ENCODE measurements around the gene THBS1.

THBS1 gene

DNA sequence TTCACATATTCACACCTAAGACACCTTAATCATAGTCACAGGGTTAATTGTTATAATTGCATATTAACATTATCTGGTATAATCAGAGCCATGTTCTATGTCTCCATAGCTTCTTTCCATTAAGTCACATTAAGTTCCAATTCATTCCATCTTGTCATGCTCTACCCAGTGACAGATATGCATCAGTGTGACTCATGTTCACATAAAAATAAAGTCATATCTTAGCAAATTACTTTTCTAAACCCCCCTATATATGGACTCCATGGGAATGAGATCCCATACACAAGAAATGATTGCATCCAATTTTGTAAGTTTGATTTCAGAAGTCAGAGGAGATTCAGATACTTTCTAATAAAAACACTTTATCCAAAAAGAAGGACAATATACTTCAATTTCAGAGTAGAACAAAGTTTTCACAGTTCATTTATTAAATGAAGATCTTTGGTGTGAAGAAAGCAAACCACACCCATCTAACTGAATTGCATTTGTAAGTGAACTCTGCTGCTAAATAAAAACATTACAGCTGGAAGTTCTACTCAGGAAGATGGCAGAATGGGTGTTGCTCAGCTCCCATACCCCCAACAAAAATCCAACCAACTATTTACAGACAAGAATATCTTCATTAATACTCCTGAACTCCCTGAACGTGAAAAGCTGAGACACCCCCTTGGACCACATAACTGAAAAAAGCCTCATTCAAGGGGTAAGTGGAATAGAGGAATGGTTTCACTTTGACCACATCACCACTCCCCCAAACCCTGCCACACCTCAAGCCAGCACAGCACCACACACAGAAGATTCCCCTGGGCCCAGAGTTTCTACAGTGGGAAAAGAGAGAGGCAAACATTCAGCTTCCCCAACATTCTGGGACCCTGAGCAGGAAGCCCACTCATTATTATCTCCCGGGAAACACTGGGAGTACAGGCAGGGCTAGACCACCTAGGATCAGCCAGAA lies 27.6 kb downstream of the THBS1 start:
- no peak for DNase-seq (ENCODE audit: low read depth in 2 of 2)

DNA sequence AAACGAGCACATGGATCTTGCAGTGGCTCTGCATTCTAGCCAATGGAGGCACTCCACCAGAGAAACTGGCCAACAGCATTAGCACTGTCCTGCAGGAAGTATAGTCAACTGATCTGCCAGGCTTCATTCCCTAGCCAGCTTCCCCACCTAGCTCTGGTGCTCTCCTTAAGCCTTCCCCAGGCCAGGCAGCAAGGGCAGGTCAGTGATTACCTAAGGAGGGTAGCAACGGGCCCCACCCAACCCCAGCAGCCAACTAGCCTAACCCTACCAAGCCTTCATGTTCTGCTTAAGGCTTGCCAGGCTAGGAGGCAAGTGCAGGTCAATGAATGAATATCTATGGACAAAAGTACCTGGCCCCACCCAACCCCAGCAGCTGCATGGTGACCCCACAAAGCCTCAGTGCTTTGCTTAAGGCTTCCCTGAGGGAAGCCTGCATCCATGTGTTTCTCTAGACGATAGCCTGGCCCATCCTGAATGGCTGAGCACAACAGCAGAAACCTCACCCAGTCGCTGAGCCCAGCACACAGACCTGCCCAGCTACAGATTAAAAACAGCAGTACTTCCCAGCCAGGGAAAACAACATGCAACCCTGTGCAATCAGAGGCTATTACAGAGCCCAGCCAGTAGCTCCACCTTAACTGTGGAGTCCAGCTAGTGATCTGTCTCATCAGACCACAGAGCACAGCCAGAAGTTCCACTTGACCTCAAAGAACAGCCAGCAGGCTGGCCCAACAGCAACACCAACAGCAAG lies 28.5 kb downstream of the THBS1 start:
- no peak for DNase-seq (ENCODE audit: low read depth in 2 of 2)

DNA sequence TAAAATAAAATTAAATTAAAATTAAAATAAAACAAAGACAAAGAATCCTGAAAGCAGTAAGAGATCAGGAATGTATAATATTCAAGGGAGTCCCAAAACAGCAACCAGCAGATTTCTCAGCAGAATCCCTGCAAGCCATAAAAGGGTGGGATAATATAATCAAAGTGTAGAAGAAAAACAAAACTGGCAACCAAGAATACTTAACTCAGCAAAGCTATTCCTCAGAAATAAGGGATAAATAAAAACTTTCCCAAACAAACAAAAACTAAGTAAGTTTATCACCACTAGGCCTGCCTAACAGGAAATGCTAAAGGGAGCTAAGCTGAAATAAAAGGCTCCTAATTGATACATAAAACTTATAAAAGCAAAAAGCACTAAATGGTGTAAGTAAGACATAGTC lies 29.8 kb downstream of the THBS1 start:
- no peak for DNase-seq (ENCODE audit: low read depth in 2 of 2)

GRCh38 chr15:39613271-39613670 lies 32.4 kb downstream of the THBS1 start:
- DNase-seq (ENCODE audit: low read depth in 2 of 2) = no peak

DNA sequence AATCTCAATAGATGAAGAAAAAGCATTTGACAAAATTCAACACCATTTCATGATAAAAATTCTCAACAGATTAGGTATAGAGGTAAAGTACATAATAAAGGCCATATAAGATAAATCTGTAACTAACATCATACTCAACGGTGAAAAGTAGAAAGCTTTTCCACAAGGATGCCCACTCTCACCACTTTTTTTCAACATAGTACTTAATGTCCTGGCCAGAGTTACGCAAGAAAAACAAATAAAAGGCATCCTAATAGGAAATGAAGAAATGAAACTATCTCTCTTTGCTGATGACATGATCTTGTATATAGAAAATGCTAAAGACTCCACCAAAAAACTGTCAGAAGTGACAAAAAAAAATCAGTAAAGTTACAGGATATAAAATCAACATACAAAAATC lies 33.0 kb downstream of the THBS1 start:
- DNase-seq (ENCODE audit: low read depth in 2 of 2) = no peak

DNA sequence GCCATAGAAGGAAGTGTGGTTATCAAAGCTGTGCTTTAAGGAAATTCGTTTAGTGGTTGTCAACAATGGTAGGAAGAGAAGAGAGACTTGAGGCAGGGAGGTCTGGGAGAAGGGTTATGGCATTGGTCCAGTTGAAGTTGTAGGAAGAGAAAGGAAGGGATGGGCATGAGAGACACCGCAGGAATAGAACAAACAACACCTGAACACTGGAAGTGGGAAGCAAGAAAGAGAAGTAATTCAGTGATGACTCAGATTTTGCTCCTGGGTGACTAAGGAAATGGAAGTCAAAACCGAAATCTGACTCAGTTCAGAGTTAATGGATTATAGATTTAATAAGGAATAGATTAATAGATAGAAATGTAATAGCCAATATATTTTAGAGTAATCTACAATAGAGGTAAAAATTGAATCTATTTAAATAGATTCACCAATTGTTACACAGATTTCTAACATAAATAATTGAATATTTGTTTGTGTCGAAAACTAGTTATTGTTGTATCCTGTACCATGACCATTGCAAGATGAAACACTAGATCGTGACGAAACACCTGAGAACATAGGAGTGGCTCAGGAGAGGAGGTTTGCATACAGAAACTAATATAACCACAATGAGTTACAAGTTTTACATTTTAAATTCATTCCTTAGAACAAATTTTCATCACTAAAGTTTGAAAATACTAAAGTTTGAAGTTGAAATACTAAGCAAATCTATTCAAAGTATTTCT lies 36.0 kb downstream of the THBS1 start:
- DNase-seq (ENCODE audit: low read depth in 2 of 2) = no peak

DNA sequence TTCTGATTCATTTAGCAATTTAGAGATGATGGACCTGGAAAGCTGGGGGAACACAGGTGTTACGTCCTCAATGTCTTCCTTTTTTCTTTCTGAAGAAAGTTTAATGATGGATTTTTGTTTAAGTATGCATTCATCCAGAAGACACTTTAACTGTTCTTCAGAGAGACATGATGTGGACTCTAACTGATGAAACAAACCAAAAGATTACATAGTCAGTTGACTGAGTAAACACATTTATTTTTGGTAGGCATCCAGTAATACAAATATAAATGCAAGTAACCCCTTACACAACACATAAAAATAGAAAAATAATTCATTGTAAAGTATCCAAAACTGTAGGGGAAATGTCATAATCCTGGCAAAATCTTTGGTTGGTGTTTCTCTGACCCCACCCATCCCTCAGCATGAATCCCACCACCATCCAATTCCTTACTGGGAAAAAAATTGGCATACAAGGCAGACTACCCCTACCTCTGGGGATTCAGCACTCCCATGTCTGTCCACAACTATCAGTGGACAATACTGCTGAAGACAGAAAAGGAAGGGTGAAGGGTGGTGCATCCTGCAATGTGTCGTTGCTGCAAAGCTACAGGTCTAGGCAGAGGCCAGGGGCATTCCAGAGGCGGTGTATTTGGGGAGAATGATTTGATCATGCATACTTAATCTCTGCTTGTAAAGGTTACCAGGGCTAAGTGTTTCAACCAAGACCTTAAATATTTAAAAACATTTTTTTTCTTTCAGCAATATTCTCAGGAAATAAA lies 37.4 kb downstream of the THBS1 start:
- DNase-seq (ENCODE audit: low read depth in 2 of 2) = no peak

DNA sequence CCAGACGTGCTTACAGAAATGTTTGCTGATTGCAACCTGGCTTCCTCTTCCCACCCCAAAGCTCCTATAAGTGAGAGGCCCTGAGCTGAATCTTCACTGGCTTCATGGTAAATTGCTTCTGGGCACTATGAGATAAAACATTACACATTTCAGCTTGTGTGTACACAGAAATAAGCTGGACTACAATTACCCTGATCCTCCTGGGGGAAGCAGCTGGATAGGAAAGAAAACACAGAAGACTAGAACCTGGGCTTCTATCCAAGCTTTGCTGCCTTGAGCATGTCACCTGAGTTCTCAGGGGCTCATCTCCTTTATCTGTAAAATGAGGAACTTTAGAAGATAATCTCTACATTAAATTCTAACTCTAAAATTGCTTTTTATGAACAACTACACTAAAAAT lies 40.3 kb downstream of the THBS1 start:
- no peak for DNase-seq (ENCODE audit: low read depth in 2 of 2)

- no peak for DNase-seq (ENCODE audit: low read depth in 2 of 2)
These were observed 41.1 kb downstream of the THBS1 start for GRCh38 chr15:39621976-39622375.

- DNase-seq (ENCODE audit: low read depth in 2 of 2) = no peak
These were observed 42.0 kb downstream of the THBS1 start for GRCh38 chr15:39622660-39623516.

DNA sequence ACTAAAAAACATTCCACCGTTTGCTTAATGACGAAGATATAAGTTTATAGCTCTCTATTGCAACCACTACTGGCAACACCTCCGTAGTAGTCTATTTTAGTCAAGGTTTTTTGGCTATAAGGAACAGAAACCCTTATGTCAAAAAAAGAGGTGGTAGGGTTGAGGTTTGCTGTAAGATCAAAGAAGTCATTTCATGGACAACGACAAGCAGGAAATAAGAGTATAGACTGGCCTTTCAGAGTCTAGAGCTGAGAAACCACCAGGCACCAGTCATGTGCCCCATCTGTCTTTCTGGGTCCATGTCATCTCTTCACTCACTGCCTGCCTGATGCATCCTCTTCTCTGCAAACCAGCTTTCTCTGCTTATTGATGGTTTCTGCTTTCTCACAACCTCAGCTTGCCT lies 42.7 kb downstream of the THBS1 start:
- no peak for DNase-seq (ENCODE audit: low read depth in 2 of 2)

DNA sequence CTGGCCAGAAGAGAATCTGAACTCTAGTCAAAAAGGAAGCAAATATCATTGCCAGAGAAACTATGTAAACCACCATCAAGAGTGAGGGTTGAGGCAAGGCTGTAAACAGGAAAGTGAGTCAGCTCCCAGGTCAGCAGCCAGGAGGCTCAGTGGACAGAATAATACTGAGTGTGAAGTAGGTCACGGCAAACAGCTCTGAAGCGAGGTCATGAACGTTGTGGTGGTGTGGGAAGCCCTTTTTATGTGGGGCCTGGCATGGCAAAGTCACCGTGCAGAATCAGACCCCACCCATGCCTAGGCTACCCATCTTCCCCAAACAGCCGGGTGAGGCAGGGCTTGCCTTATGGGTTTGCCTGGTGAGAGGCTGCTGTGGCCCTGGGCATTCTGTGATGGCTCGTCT lies 43.9 kb downstream of the THBS1 start:
- peak; percentile 45 to 49 for DNase-seq (ENCODE audit: low read depth in 2 of 2)

DNA sequence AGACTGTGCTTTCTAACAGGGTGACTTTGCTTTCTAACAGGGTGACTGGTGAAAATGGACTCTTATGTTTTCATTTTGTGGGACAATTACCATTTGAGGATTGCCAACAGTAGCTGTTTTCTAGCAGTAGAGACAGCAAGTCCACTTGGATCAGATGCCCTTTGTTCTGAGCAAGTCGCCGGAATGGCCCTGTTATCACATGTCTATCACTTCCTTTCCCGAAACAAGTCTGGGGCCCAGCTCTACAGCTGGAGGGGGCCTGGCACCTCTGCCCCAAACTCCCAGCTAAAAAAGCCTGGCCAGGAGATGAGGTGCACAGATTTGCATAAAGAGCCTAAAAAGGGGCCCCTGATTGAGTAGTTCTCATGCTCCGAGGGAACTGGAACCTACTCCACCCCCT lies 44.6 kb downstream of the THBS1 start:
- DNase-seq (ENCODE audit: low read depth in 2 of 2) = no peak

DNA sequence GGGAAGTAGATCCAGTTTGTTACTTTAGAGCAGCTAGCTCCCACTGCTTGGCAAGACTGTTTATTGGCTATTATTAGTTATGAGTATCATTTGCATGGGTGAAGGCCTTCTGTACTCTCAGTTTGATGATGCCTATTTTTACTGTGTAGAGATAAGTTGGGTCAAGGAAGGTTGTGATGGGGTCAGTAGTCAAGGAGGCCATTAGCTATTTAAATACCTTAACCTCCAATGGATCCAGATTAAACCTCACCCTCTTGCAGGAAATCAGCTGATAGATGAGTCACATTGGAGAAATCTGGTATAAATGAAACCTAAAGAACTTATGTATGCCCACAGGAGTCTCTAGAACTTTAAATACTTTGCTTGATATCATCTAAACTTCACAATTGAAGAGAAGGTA lies 45.0 kb downstream of the THBS1 start:
- DNase-seq (ENCODE audit: low read depth in 2 of 2) = no peak

DNA sequence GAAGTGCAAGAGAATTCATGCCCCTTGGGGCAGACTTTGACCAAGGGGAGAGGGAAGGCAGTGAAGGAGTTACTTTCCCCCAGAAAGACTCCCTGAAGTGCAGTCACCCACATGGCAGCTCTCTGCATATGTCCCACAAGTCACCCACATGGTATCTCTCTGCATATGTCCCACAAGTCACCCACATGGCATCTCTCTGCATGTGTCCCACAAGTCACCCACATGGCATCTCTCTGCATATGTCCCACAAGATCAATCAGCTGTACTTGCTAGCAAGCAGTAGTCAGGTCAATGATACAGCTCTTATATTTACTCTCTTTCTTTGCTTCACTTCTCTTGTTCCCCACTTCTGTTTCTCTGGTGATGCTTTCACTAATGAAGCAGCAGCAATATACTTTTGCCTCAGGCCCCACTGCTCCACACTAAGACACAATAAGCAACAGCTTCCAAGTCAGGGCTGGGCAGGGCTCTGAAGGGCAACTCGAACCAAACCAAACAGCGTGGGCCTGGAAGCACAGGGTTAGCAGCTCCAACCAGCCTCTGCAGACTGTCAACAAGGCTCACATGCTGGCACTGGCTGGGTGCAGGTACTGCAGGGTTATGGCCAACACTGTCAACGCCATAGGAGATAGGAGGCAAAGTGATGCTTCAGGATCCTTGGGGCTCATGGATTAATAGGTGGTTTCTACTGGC lies 46.7 kb downstream of the THBS1 start:
- DNase-seq (ENCODE audit: low read depth in 2 of 2) = no peak

- no peak for DNase-seq (ENCODE audit: low read depth in 2 of 2)
These were observed 47.2 kb downstream of the THBS1 start for GRCh38 chr15:39628144-39628508.

GRCh38 chr15:39628546-39629257 lies 47.8 kb downstream of the THBS1 start:
- no peak for DNase-seq (ENCODE audit: low read depth in 2 of 2)

DNA sequence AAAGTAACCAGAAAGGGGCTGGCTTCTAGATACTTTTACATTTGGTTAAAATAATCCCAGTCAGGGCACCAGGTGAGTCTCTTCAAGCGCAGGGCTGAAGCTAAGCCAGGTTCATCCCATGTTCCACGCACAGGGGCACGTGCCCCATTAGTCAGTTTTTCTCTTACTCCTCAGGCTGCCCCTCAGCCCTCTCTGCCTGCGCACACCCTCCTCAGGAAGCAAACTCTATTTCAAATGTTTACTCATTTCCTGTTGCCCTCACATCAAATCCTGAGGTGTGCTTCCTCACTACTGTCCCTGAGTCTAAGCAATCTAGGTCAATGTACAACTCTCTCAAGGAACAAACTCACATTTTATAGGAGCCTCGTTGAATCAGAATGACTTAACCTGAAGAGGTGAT lies 48.5 kb downstream of the THBS1 start:
- peak; percentile 41 to 66 for DNase-seq (ENCODE audit: low read depth in 2 of 2)

- no peak for DNase-seq (ENCODE audit: low read depth in 2 of 2)
These were observed 49.0 kb downstream of the THBS1 start for GRCh38 chr15:39629906-39630305.
